H1 (cell line): ENCODE data around the gene CCNH. TPM values are rescaled to one million over a fixed set of nuclear protein-coding genes. Genes with fewer than 3 reads are reported as not detected.

Source experiments
- CTCF ChIA-PET: fragments of 300-600 bp; sonication (Branson Sonifier 250); formaldehyde crosslinking; loops from one replicate; lab custom pipeline; 2021; ENCODE audit not compliant: partially characterized antibody; lab: Charles Lee
- POLR2A ChIA-PET: fragments of 300-600 bp; sonication (Branson Sonifier 250); formaldehyde crosslinking; loops from one replicate; lab custom pipeline; 2021; ENCODE audit warnings: inconsistent platforms; ENCODE audit not compliant: partially characterized antibody; lab: Charles Lee
- DNase-seq, 2 experiments: peaks; one replicate each; pipeline versions ENCODE4 v3.0.0 to v3.0.0-alpha.2; 2010 to 2022; ENCODE audit warnings: low spot score in 2 of 2, low read depth in 1 of 2, mixed read lengths in 1 of 2
- FAIRE-seq: peaks from 2 replicates; lab custom pipeline; 2011; peaks lifted over from hg19 to GRCh38; lab: Jason Lieb, UNC
- H2AFZ ChIP-seq: 2 replicates; pipeline ENCODE4 v1.8.1; 2012; ENCODE audit warnings: low read length, inconsistent platforms
- H2AK5ac ChIP-seq: 2 replicates; pipeline ENCODE4 v1.6.1; 2013; ENCODE audit warnings: low read depth, low read length
- H2BK120ac ChIP-seq: replicated peaks from 2 replicates; pipeline ENCODE3; 2013; ENCODE audit warnings: low read depth, low read length, inconsistent platforms
- H2BK12ac ChIP-seq: 2 replicates; pipeline ENCODE4 v1.6.1; 2013; ENCODE audit warnings: low read depth, low read length
- H2BK15ac ChIP-seq: 2 replicates; pipeline ENCODE4 v1.6.1; 2013; ENCODE audit warnings: low read length
- H2BK20ac ChIP-seq: 2 replicates; pipeline ENCODE4 v1.6.1; 2013; ENCODE audit warnings: low read length
- H2BK5ac ChIP-seq: 2 replicates; pipeline ENCODE4 v1.6.1; 2013; ENCODE audit warnings: low read depth, low read length
- H3K14ac ChIP-seq: 2 replicates; pipeline ENCODE4 v1.6.1; 2013; ENCODE audit warnings: inconsistent platforms; ENCODE audit not compliant: insufficient read length
- H3K18ac ChIP-seq: 2 replicates; pipeline ENCODE4 v1.6.1; 2013; ENCODE audit warnings: low read length; ENCODE audit errors: extremely low read depth
- H3K23ac ChIP-seq: 2 replicates; pipeline ENCODE4 v1.6.1; 2013; ENCODE audit warnings: inconsistent platforms; ENCODE audit not compliant: insufficient read length
- H3K23me2 ChIP-seq: 2 replicates; pipeline ENCODE4 v1.6.1; 2013; ENCODE audit warnings: low read depth, low read length
- H3K27ac ChIP-seq: 2 replicates; pipeline ENCODE4 v1.6.1; 2011; ENCODE audit warnings: low read depth, low read length, inconsistent platforms
- H3K27me3 ChIP-seq, 4 experiments: replicated peaks in 1 of 4; 1 replicate in 1 of 4; 2 replicates in 3 of 4; pipeline versions ENCODE4 v1.6.1 to v1.8.1; 2011 to 2013; ENCODE audit warnings: low read length in 3 of 4, mild to moderate bottlenecking in 3 of 4, inconsistent platforms in 2 of 4, mixed read lengths in 2 of 4, moderate library complexity in 1 of 4; ENCODE audit not compliant: control insufficient read depth in 3 of 4, insufficient read depth in 3 of 4; ENCODE audit errors: extremely low read depth in 1 of 4
- H3K36me3 ChIP-seq, 4 experiments: 2 replicates each; pipeline versions ENCODE4 v1.6.1 to v1.8.1; 2011 to 2013; ENCODE audit warnings: mild to moderate bottlenecking in 4 of 4, low read length in 3 of 4, moderate library complexity in 2 of 4, control low read depth in 1 of 4, inconsistent platforms in 1 of 4; ENCODE audit not compliant: insufficient read depth in 4 of 4, control insufficient read depth in 2 of 4
- H3K4ac ChIP-seq: replicated peaks from 2 replicates; pipeline ENCODE3; 2013; ENCODE audit warnings: low read length, low read depth, mixed read lengths, inconsistent platforms; ENCODE audit not compliant: insufficient read length
- H3K4me1 ChIP-seq, 4 experiments: replicated peaks in 1 of 4; 1 replicate in 1 of 4; 2 replicates in 3 of 4; pipeline versions ENCODE4 v1.6.1 to v1.8.1; 2011 to 2013; ENCODE audit warnings: low read length in 3 of 4, inconsistent platforms in 2 of 4, mixed read lengths in 1 of 4; ENCODE audit not compliant: insufficient read depth in 4 of 4, control insufficient read depth in 3 of 4
- H3K4me2 ChIP-seq, 2 experiments: 2 replicates each; pipeline versions ENCODE4 v1.6.1 to v1.8.1; 2011 to 2013; ENCODE audit warnings: low read depth in 2 of 2, low read length in 2 of 2, control low read depth in 1 of 2, inconsistent platforms in 1 of 2, mild to moderate bottlenecking in 1 of 2; ENCODE audit not compliant: insufficient read depth in 1 of 2
- H3K4me3 ChIP-seq, 4 experiments: fragments of 200-600, 300-600 bp in 1 of 4; sonication (generic), shearing (Covaris generic), sonication (Bioruptor Twin) in 1 of 4; 2 replicates each; pipeline versions ENCODE4 v1.5.1 to v1.8.1; 2011 to 2016; ENCODE audit warnings: low read length in 4 of 4, low read depth in 3 of 4, control low read depth in 2 of 4, inconsistent platforms in 2 of 4, mild to moderate bottlenecking in 2 of 4, mixed read lengths in 1 of 4, moderate library complexity in 1 of 4; ENCODE audit not compliant: insufficient read depth in 2 of 4; ENCODE audit errors: extremely low read depth in 1 of 4
- H3K56ac ChIP-seq: replicated peaks from 2 replicates; pipeline ENCODE3; 2013; ENCODE audit warnings: low read depth, mild to moderate bottlenecking, mixed read lengths, low read length, inconsistent platforms; ENCODE audit not compliant: insufficient read length
- H3K79me1 ChIP-seq: 2 replicates; pipeline ENCODE4 v1.6.1; 2013; ENCODE audit warnings: low read depth, low read length, control low read depth
- H3K79me2 ChIP-seq, 2 experiments: 2 replicates each; pipeline versions ENCODE4 v1.6.1 to v1.8.1; 2012 to 2013; ENCODE audit warnings: low read length in 2 of 2, mild to moderate bottlenecking in 2 of 2, inconsistent platforms in 1 of 2; ENCODE audit not compliant: insufficient read depth in 2 of 2, control insufficient read depth in 1 of 2
- H3K9ac ChIP-seq, 4 experiments: replicated peaks in 1 of 4; 1 replicate in 1 of 4; 2 replicates in 3 of 4; pipeline versions ENCODE4 v1.6.1 to v1.8.1; 2011 to 2013; ENCODE audit warnings: low read depth in 3 of 4, low read length in 3 of 4, control low read depth in 2 of 4, mild to moderate bottlenecking in 2 of 4, moderate library complexity in 2 of 4, inconsistent platforms in 1 of 4; ENCODE audit errors: extremely low read depth in 1 of 4
- H3K9me3 ChIP-seq, 2 experiments: 2 replicates each; pipeline versions ENCODE4 v1.6.1 to v1.8.1; 2012 to 2013; ENCODE audit warnings: mild to moderate bottlenecking in 2 of 2, moderate library complexity in 2 of 2, control low read depth in 1 of 2, inconsistent platforms in 1 of 2, low read depth in 1 of 2, low read length in 1 of 2, mixed read lengths in 1 of 2; ENCODE audit not compliant: insufficient read depth in 2 of 2
- H4K20me1 ChIP-seq, 2 experiments: replicated peaks in 1 of 2; 2 replicates each; pipeline versions ENCODE3 to v1.8.1; 2011 to 2013; ENCODE audit warnings: inconsistent platforms in 2 of 2, low read length in 2 of 2, mild to moderate bottlenecking in 1 of 2; ENCODE audit not compliant: insufficient read depth in 2 of 2, control insufficient read depth in 1 of 2
- H4K5ac ChIP-seq: 2 replicates; pipeline ENCODE4 v1.6.1; 2013; ENCODE audit warnings: low read length, low read depth, mixed read lengths, inconsistent platforms; ENCODE audit not compliant: insufficient read length
- H4K8ac ChIP-seq: 2 replicates; pipeline ENCODE4 v1.8.0; 2013; ENCODE audit warnings: mild to moderate bottlenecking, moderate library complexity, low read length, inconsistent platforms; ENCODE audit not compliant: insufficient read depth; ENCODE audit errors: extremely low read depth
- H4K91ac ChIP-seq: replicated peaks from 2 replicates; pipeline ENCODE3; 2013; ENCODE audit warnings: low read length, mixed read lengths, inconsistent platforms; ENCODE audit not compliant: insufficient read length
- BCL11A ChIP-seq, 2 experiments: IDR thresholded peaks; one replicate each; pipeline ENCODE4 v1.6.1; 2011; ENCODE audit warnings: low read depth in 2 of 2, low read length in 2 of 2, mild to moderate bottlenecking in 2 of 2
- CTBP2 ChIP-seq: IDR thresholded peaks from 2 replicates; pipeline ENCODE4 v1.7.0; 2011; ENCODE audit warnings: borderline replicate concordance, mild to moderate bottlenecking, moderate library complexity, mixed read lengths, low read length; ENCODE audit not compliant: insufficient read depth, insufficient read length
- HDAC2 ChIP-seq, 2 experiments: fragments of 300-600 bp in 1 of 2; sonication (generic) in 1 of 2; IDR thresholded peaks; 2 replicates each; pipeline ENCODE4 v1.6.1; 2011 to 2012; ENCODE audit warnings: low read depth in 2 of 2, low read length in 2 of 2, mild to moderate bottlenecking in 2 of 2, moderate library complexity in 2 of 2, borderline replicate concordance in 1 of 2, inconsistent platforms in 1 of 2
- KDM4A ChIP-seq: IDR thresholded peaks from one replicate; pipeline ENCODE4 v1.7.1; 2012; ENCODE audit warnings: low read depth, mild to moderate bottlenecking, moderate library complexity, low read length, inconsistent platforms; ENCODE audit not compliant: severe bottlenecking
- POU5F1 ChIP-seq: IDR thresholded peaks from 2 replicates; pipeline ENCODE4 v1.6.1; 2011; ENCODE audit warnings: low read depth, mild to moderate bottlenecking, low read length, moderate library complexity
- RXRA ChIP-seq: IDR thresholded peaks from 2 replicates; pipeline ENCODE4 v1.6.1; 2011; ENCODE audit warnings: low read depth, mild to moderate bottlenecking, low read length, moderate library complexity; ENCODE audit not compliant: insufficient read depth
- SP2 ChIP-seq: IDR thresholded peaks from 2 replicates; pipeline ENCODE4 v1.6.1; 2012; ENCODE audit warnings: mild to moderate bottlenecking, low read length, inconsistent platforms
- TBP ChIP-seq: IDR thresholded peaks from 2 replicates; pipeline ENCODE4 v1.6.1; 2011; ENCODE audit warnings: low read depth, low read length, improper control_type of control experiment
- WGBS, 2 experiments: shearing (Covaris generic) in 1 of 2; methylation state at CpG; one replicate each; pipeline versions ENCODE4 v1.1.6 to v1.1.7; 2013 to 2015; ENCODE audit warnings: low lambda C conversion rate in 2 of 2, mixed read lengths in 2 of 2, inconsistent platforms in 1 of 2, low coverage in 1 of 2, missing lambda C conversion rate in 1 of 2; ENCODE audit not compliant: insufficient replicate concordance in 2 of 2, insufficient coverage in 1 of 2, insufficient read length in 1 of 2; ENCODE audit errors: extremely low coverage in 1 of 2, missing lambda C conversion rate in 1 of 2; 5-methylcytosine and 5-hydroxymethylcytosine counted together
- polyA plus RNA-seq, 7 experiments: library from polyadenylated mRNA; depleted of rRNA in 3 of 7; stranded (reverse) in 5 of 7; unstranded in 2 of 7; fragments of >200 nt in 5 of 7; fragments of 200-250 nt in 2 of 7; gene quantifications; 1 replicate in 5 of 7; 2 replicates in 1 of 7; 4 replicates in 1 of 7; pipeline versions ENCODE4 v1.2.1 to v1.2.3, GENCODE V29; 2011 to 2013; ENCODE audit warnings: missing spikeins in 2 of 7, mixed read lengths in 2 of 7
- total RNA-seq: library from RNA; stranded (reverse); fragmentation: NEBNext Ultra II Directional; extraction: Animal tissue kit (Norgen Biotek cat#: 25700); gene quantifications from 2 replicates; pipeline ENCODE4 v1.2.1, GENCODE V29; 2021
- TF ChIP-seq, protein P1 (sequence below): IDR thresholded peaks from 2 replicates; pipeline ENCODE4 v1.6.1; 2011; ENCODE audit warnings: low read depth, mild to moderate bottlenecking, low read length; ENCODE audit not compliant: insufficient read depth

The CCNH gene
- total and polyA plus RNA-seq, 2 of the 8 experiments (the other 6 are each of a cell fraction or from before 2014, with no cell fraction given): 38.2 to 41.8 TPM

DNA sequence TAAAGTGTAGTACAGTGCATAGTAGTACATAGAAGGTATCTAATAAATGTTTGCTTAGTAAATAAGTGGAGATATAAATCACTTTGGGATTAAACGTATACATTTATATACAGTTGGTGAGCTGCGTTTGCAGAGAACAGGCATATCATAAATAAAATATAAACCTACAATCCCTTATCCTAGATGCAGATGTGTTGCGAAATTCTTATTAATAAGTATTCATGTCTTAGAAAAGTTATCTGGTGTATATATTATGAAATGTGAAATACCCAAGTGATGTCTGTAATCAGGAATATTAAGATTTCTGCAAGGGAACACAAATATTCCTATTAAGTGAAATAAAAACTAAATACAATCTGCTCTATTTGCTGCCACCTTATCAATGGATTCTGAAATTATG is 8.8 kb downstream of the CCNH start:
- FAIRE-seq (no peak), DNase-seq (no peak)
- Histone ChIP-seq H3K36me3 (peaks cover 18 to 88% (median 51%) of the 10 kb centered on the region in 4 experiments), H2BK120ac (no peak overlapping the region), H3K79me2 (no peaks in the 10 kb centered on the region), H3K56ac (no peak overlapping the region), H3K23ac (no peak overlapping the region), H2BK12ac (no peak overlapping the region), H4K20me1 (peaks cover 0 to 2% of the 10 kb centered on the region in 2 experiments), H4K5ac (no peak overlapping the region), H2BK15ac (no peak overlapping the region), H3K4ac (no peak overlapping the region), H4K8ac (no peak overlapping the region), H3K79me1 (no peaks in the 10 kb centered on the region), H3K4me2 (no peak overlapping the region), H3K9ac (no peak overlapping the region), H3K27ac (no peak overlapping the region), H3K9me3 (no peaks in the 10 kb centered on the region), H3K23me2 (no peaks in the 10 kb centered on the region), H4K91ac (no peak overlapping the region), H2BK20ac (no peak overlapping the region), H2AK5ac (no peak overlapping the region), H2AFZ (no peak overlapping the region), H3K27me3 (no peaks in the 10 kb centered on the region), H3K4me3 (no peak overlapping the region), H3K4me1 (no peaks in the 10 kb centered on the region), H3K14ac (no peak overlapping the region), H3K18ac (no peak overlapping the region), H2BK5ac (no peak overlapping the region)
- ChIA-PET POLR2A (interaction anchor here (0.9 to 1.3 kb wide), 2 partner anchors 8 to 9 kb away, joined by 3 read pairs; no protein-coding TSS in a partner anchor), CTCF (interaction anchor here (0.7 kb wide), 1 partner anchor 304 kb away, joined by 3 read pairs; no protein-coding TSS in a partner anchor)
- WGBS, 2 experiments: 93% methylated on average over 3 of the region's 3 CpGs; no CpG with 5 or more reads in 1 of the 2 experiments
- TF ChIP-seq KDM4A (no peak), POU5F1 (no peak), CTBP2 (no peak), RXRA (no peak), TBP (no peak), HDAC2 (IDR thresholded peaks at IDR 0.05; ENCODE audit: borderline replicate concordance in 1 of 2, low read depth in 2 of 2, low read length in 2 of 2) (no peak), BCL11A (IDR thresholded peaks at IDR 0.05; ENCODE audit: low read depth in 2 of 2, low read length in 2 of 2) (no peak), SP2 (no peak)
- TF ChIP-seq, protein P1, sequence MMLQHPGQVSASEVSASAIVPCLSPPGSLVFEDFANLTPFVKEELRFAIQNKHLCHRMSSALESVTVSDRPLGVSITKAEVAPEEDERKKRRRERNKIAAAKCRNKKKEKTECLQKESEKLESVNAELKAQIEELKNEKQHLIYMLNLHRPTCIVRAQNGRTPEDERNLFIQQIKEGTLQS: no peak
